GM18909 (cell line): ENCODE measurements around the gene ZBTB44.
"Not testable (repeated sequence)": the region's sequence is repeated elsewhere in the genome, so short reads cannot be mapped to it uniquely, and the experiment has no call there.

Experiments used
- ATAC-seq: cut with Tn5 transposase; IDR thresholded peaks from one replicate; pipeline ENCODE4 v1.9.1; 2021; ENCODE audit warnings: mild to moderate bottlenecking; ENCODE audit not compliant: unreplicated experiment, poor library complexity

ZBTB44 gene, protein sequence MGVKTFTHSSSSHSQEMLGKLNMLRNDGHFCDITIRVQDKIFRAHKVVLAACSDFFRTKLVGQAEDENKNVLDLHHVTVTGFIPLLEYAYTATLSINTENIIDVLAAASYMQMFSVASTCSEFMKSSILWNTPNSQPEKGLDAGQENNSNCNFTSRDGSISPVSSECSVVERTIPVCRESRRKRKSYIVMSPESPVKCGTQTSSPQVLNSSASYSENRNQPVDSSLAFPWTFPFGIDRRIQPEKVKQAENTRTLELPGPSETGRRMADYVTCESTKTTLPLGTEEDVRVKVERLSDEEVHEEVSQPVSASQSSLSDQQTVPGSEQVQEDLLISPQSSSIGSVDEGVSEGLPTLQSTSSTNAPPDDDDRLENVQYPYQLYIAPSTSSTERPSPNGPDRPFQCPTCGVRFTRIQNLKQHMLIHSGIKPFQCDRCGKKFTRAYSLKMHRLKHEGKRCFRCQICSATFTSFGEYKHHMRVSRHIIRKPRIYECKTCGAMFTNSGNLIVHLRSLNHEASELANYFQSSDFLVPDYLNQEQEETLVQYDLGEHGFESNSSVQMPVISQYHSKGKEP

DNA sequence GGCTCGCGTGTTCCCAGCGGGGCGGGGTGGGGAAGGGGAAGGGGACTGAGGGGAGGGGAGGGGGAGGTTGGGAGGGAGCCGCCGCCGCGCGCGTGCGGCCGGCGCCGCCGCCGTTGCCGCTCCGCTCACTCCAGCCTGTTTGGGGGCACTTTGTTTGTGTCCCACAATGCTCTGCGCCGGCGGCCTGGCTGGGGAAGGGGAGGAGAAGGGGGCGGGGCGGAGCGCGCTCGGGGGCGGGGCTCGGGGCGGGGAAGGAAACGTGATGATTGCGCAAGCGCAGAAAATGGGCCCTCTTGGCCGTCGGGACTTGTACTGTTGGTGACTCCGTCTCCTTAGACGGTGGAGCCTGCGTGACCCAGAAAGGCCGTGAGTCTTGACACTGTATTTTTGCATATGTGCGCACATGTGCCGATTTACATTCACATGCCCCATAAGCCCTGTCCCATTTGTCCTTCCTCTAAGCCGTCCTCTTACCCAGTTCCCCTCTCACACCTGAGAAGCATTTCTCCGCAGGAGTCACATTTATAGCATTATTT is at the start of gene ZBTB44:
TSS of gene ZBTB44 (minus strand) at position 168 of the 536 bp plus-strand sequence. CDS start 53,044 bp downstream, outside the sequence.
- ATAC-seq = peak; percentile 63

DNA sequence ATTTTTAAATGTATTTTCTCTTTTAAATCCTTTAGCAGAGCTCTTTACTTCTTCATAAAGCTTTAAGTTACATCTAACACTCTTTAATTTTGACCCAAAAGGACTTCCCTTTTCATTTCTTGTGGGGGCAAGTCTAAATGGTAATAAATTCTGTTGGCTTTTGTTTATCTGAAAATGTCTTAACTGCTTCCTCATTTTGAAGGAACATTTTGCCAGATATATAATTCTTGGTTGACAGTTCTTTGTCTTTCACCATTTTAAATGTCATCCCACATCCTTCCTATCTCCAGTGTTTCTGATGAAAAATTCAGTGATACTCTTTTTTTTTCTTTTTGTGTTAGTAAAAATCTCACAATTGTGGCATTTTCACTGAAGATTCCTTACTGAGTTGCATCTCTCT is 44.7 kb upstream of the ZBTB44 start:
- ATAC-seq = no peak

DNA sequence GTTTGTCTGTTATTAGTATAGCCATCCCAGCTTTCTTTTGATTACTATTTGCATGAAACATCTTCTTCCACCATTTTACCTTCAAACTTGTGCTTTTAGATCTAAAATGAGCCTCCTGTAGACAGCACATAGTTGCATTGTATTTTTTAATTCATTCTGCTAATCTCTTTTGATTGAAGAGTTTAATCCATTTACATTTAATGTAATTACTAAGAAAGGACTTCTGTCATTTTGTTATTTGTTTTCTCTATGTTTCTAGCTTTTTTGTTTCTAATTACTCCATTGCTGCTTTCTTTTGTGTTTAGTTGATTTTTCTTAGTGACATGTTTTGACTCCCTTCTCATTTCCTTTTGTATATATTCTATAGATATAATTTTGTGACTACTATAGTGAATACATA is 43.7 kb upstream of the ZBTB44 start:
- no peak for ATAC-seq

DNA sequence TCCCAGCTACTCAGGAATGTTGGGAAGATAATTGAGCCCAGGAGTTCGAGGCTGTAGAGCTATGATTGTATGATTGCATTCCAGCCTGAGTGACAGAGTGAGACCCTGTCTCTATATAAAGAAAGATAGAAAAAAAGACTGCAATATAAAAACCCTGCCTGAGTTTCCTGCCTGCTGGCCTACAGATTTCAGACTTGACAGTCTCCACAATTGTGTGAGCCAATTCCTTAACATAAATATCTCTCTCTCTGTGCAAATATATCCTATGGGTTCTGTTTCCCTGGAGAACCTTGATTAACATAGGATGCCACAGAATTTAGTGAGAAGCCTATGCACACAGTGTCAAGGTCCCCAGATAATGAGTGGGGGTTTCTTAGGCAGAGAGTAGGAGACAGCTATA is 32.5 kb upstream of the ZBTB44 start:
- no peak for ATAC-seq

DNA sequence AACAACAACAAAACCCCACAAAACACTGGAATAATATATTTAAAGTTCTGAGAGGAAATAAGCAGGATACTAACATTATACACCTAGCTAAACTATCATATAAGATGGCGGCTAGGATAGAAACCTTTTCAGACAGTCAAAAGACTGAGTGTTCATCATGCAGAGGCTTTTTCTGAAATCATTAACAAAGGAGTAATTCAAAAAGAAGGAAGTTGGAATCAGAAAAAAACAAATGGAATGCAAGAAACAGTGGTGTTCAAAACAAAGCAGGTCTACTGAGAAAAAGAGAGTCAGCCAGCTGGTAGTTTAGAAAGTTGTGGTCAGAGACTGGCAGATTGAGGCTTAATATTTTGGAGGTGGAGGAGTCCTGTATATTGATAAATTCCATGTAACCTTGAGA is 30.1 kb upstream of the ZBTB44 start:
- no peak for ATAC-seq

DNA sequence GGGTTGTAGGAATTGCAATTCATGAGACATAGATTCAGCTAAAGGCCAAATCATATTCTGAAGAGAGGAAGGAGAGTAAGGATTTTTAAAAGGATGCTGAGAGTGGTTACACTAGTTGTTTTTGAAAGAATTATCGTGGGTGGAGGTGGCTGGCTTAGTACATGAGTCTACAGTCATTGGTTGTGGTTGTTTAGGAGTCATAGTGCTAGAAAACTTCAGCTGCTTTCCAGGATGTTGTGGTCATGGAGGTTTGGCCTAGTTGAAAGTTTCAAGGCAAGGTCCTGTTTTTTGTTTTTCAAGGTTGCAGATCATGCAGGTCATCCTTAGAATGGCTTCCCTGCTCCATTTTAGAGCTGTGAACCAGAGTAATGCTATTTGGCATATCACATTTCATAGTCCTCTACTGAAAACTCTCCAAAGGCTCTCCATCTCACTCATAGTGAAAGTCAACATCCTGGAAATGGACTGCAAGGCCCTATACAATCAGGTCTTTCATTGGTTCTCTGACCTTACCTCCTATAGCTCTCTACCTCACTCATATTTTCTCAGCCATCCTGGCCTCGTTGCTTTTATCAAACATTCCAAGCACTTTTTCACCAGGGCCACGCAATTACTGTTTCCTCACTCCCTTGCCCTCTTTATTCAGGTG is 26.1 kb upstream of the ZBTB44 start:
- no peak for ATAC-seq

DNA sequence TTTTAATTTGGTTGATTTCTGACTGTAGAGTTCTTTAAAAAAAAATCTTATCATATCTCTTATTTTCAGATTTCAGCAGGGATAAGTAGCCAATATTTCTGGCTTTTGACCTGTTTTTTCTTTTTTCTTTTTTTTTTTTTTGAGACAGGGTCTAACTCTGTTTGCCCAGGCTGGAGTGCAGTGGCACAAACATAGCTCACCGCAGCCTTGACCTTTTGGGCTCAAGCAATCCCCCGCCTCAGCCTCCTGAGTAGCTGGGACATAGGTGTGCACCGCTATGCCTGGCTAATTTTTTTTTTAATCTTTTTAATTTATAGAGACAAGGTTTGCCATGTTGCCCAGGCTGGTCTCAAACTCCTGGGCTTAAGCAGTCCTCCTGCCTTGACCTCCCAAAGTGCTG is 23.9 kb upstream of the ZBTB44 start:
- ATAC-seq = no peak

DNA sequence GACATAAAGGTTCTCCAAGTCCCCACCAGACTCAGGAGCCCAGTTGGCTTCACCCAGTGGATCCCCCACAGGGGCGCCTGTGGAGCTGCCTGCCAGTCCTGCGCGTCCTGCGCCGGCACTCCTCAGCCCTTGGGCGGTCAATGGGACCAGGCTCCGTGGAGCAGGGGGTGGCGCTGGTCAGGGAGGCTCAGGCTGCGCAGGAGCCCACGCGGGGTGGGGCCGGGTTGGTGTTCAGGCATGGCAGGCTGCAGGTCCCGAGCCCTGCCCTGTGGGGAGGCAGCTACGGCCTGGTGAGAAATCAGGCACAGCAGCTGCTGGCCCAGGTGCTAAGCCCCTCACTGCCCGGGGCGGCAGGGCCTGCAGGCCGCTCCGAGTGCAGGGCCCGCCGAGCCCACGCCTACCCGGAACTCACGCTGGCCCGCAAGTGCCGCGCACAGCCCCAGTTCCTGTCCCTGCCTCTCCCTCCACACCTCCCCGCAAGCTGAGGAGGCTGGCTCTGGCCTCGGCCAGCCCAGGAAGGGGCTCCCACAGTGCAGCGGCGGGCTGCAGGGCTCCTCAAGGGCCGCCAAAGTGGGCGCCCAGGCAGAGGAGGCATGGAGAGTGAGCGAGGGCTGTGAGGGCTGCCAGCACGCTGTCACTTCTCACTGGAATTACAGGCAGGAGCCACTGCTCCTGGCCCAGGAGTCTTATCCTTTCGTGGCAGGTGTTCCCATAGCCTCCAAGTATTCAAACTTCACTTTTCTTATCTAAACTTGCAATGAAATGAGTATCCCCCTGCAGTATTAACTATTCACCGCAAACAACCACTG is 22.8 kb upstream of the ZBTB44 start:
- ATAC-seq = no peak

DNA sequence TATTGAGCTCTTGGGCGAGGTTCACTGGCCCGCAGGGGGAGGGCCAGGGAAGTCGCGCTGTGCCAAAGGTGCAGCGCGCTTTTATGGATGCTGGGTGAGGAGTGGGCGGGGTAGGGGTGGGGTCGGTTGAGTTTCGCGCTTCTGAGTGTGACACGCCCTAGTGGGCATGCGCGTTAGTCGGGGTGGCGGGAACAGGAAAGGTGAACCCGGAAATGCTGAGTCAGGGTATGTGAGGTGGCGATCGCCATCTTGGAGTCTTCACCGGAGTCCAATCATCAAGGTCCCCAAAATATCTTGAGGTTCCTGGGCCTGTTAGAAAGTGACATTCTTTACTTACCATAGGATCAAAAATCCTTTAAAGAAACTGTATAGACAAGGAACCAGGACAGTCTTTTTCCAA is 16.7 kb upstream of the ZBTB44 start:
- ATAC-seq = not testable (repeated sequence)

DNA sequence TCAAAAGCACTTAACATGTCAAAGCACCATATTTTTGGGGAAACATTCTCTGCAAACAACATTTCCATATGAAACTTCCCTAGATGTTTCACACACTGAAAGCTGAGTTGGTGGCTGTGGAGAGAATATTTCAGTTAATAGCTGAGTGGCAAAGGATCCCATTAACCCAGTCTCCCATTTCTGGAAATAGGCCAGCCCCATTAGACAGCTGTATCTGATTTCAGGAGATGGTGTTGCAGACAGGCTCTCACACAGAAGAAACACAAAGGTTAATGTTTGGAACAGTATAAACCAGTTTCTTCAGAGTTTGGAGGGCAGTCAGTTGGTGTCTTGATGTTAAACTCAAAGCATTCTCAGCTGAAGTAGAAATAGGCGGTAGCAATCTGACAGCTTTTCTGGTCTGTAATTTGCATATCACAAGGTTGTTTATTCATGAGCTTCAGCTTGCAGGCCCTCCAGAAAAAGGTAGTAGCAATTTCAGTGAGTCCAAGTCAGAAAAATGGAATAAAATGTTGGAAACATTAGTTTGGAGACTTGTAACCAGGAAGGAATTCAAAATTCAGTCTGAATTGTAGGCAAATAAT is 15.5 kb upstream of the ZBTB44 start:
- no peak for ATAC-seq

DNA sequence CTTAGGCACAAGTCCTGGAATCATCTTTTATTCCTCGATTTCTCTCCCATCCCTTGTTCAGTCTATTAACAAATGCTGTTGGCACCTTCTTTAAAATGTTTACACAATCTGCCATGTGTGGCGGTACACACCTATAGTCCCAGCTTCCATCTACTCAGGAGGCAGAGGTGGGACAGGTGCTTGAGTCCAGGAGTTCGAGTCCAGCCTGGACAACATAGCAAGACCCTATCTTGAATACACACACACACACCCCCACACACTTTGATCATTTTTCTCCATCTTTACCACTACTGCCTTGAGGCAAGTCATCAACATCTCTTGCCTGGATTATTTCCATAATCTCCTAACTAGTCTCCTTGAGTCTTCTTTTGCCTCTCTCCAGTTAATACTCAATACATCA is 13.7 kb upstream of the ZBTB44 start:
- no peak for ATAC-seq

DNA sequence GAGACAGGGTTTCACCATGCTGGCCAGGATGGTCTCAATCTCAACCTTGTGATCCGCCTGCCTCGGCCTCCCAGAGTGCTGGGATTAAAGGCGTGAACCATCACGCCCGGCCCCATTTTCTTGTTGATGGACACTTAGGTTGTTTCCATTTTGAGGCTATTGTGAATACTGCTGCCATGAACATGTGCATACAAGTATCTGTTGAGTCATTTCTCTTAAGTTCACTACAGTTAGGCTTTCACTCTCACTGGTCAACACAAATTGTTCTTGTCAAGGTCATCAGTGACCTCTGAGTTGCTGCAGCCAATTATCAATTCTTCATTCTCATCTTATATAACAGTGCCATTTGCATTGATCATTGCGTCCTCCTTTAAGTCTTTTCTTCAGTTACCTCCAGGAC is 13.0 kb upstream of the ZBTB44 start:
- ATAC-seq = no peak

DNA sequence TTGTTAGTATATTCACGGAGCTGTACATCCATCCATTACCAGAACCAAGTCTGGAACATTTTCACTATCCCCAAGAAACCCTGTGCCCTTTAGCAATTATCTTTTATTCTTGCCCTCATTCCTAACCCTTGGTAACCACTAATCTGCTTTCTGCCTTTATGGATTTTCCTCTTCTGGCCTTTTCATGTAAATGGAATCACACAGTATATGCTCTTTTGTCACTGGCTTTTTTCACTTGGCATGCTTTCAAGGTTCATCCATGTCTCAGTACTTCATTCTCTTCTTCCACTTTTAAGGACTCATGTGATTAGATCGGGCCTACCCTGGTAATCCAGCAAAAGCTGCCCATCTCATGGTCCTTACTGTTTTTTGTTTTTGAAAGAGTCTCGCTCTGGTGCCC is 11.0 kb upstream of the ZBTB44 start:
- no peak for ATAC-seq

DNA sequence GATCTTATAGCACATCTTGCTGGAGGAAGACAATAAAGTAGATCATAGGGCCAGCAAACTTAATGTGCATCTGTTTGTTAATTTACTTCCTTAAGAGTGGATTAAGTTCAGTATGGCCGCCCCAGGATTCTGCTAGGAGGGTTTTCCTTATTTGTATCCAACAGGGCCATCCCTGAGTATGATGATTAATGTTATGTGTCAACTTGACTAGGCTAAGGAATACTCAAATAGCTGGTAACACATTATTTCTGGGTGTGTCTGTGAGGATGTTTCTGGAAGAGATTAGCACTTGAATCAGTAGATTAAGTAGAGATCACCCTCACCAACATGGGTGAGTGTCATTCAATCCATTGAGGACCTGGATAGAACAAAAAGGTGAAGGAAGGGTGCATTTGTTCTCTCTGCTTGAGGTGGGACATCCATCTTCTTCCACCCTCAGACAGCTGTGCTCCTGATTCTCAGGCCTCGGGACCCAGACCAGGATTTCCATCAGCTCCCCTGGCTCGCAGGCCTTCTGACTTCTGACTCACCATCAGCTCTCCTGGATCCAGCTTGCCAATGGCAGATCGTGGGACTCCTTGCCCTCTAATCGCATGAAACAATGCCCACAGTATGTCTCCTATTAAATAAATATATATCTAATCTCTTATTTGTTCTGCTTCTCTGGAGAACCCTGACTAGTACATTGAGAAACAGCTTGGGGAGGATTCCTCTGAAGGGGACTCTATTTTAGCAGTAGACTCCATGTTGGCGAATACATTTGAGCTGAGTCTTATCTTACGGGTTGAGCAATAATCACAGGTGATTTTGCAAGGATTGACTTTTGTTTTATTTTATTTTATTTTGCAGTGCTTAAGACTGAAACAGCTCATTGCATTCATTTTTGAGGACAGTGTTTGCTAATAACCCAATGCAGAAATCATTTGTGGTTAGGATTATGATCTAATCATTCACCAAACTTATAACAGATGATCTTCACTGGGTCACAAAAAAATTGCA is 9.0 kb upstream of the ZBTB44 start:
- no peak for ATAC-seq

DNA sequence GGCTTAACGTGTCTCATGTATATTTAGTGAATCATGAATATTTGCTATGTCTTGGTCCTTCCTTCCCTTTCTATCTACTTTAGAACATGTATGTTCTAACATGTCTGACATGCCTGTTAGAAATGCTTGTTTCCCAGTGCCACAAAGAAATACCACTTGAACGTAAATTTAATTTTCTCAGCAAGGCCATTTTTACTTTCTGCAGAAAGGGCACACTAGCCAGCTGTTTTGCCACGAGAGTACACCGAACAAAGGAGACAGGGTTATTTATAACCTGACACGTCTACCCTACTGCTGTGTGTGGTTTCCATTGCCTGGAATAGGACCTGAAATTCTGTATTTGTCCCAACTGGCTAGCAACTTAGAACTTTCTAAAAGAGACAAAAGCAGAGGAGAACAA is 7.4 kb upstream of the ZBTB44 start:
- no peak for ATAC-seq

DNA sequence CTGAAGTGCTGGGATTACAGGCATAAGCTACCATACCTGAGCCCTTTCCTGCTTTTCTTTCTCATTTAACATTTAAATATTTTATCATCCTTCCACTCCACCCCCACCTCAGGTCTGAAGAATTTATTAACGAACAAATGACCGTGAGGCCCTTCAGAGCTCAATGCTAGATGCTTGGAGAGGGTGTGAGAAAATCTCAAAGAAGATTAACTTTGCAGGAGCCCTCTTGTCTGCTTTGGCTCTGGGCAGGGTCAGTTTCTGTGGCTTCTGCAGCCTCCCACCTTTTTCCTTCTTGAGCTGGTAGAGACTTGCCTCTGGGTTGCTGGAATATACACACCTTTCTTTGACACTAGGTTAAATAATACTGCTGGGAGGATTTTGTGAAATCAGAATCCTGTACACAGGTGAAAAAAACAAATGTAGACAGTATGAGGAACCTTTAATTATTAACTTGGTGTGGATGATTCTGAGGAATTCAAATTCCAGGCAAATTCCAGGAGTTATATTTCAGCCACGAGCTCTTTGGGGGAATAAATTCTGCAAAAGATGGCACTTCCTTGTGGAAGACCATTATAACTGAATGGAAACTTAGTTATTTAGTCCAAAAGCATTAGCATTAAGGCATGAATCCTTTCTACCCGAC is 3.4 kb upstream of the ZBTB44 start:
- ATAC-seq = no peak

DNA sequence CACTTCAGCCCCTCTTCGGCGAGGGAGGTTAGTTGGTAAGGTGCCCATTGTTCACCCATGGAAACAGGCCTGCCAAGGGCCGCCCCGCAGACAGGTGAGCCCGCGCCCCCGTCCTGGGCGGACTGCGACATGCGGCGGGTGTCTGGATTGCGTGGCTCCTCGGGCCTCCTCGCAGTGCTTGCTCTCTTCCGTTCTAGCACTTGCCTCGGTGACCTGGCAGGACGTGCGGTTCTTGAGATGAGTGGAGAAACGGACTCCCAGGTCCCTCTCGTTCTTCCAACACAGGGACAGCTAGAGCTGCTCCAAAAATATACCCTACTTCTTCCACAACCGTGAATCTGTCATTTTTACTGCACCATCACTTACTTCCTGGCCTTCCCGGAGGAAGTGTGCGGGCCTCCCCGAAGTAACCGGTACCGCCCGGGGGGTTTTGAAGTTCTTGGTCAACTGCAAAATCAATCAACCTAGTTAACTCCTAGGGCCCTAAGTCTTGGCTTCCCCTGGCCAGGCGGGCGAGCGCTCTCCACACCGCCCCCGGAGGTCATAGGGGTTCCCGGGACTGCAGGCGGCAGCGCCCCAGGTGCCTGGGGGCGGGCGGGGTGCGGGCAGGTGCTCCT is 745 bp upstream of the ZBTB44 start:
- ATAC-seq = peak; percentile 38

DNA sequence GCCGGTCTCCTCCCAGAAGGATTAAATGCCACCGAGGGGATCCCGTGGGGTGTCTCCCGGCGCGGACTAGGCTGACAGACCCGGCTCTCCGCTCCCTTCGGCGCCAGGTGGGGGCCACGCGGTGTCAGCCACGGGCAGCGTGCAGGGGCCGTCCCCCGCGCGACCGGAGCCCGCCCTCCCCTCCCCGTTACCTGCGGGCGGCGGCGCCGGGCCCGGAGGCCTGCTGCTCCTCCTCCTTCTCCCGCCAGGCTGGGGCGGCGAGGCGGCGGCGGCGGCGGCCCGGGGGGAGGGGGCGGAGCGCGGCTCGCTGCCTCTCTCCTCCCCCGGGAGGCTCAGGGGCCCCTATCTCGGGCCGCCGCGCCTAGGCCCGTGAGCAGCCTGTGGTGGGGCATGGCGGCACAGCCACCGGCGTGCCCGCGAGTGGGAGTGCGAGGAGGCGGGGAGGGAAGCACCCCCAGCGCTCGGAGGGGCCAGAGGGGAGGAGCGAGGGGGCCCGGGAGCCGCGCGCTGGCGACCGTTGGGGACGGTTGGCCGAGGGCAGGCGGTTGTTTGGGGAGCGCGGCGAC is 450 bp downstream of the ZBTB44 start:
- peak; percentile 48 for ATAC-seq
